ENCODE results near the gene PLEKHM3.

Gene PLEKHM3

GRCh38 chr2:207839575-207839974 is 185.8 kb downstream of the PLEKHM3 start:
- Histone ChIP-seq H3K27me3 (ENCODE audit: insufficient read depth, poor library complexity, severe bottlenecking) (no peaks in the 10 kb centered on the region), H3K4me3 (replicated peaks; ENCODE audit: insufficient read depth, low read length) (no peak overlapping the region), H3K27ac (replicated peaks) (no peak overlapping the region)
- TF ChIP-seq REST (IDR thresholded peaks at IDR 0.05; ENCODE audit: insufficient replicate concordance, low read depth) (no peak), CTCF (IDR thresholded peaks at IDR 0.05; ENCODE audit: insufficient read depth, low read length) (no peak), POLR2AphosphoS5 (IDR thresholded peaks at IDR 0.05; ENCODE audit: low read depth) (no peak), SPI1 (IDR thresholded peaks at IDR 0.05; ENCODE audit: borderline replicate concordance, low read depth) (no peak), GABPA (IDR thresholded peaks at IDR 0.05; ENCODE audit: low read depth) (no peak)
- DNase-seq (ENCODE audit: low read depth in 1 of 2, low spot score in 1 of 2): no peak

GRCh38 chr2:207839028-207839427 is 186.3 kb downstream of the PLEKHM3 start:
- Histone ChIP-seq H3K27me3 (ENCODE audit: insufficient read depth, poor library complexity, severe bottlenecking) (no peaks in the 10 kb centered on the region), H3K27ac (replicated peaks) (no peak overlapping the region), H3K4me3 (replicated peaks; ENCODE audit: insufficient read depth, low read length) (no peak overlapping the region)
- no peak for DNase-seq (ENCODE audit: low read depth in 1 of 2, low spot score in 1 of 2)
- TF ChIP-seq POLR2AphosphoS5 (IDR thresholded peaks at IDR 0.05; ENCODE audit: low read depth) (no peak), GABPA (IDR thresholded peaks at IDR 0.05; ENCODE audit: low read depth) (no peak), REST (IDR thresholded peaks at IDR 0.05; ENCODE audit: insufficient replicate concordance, low read depth) (no peak), CTCF (IDR thresholded peaks at IDR 0.05; ENCODE audit: insufficient read depth, low read length) (no peak), SPI1 (IDR thresholded peaks at IDR 0.05; ENCODE audit: borderline replicate concordance, low read depth) (no peak)

GRCh38 chr2:207836521-207837133 is 188.7 kb downstream of the PLEKHM3 start:
- H3K27ac ChIP-seq (replicated peaks): no peak overlapping the region
- TF ChIP-seq CTCF (IDR thresholded peaks at IDR 0.05; ENCODE audit: insufficient read depth, low read length) (no peak), REST (IDR thresholded peaks at IDR 0.05; ENCODE audit: insufficient replicate concordance, low read depth) (no peak), SPI1 (IDR thresholded peaks at IDR 0.05; ENCODE audit: borderline replicate concordance, low read depth) (no peak), GABPA (IDR thresholded peaks at IDR 0.05; ENCODE audit: low read depth) (no peak), POLR2AphosphoS5 (IDR thresholded peaks at IDR 0.05; ENCODE audit: low read depth) (no peak)
- DNase-seq (ENCODE audit: low read depth in 1 of 2, low spot score in 1 of 2): no peak
- no peaks in the 10 kb centered on the region for H3K27me3 ChIP-seq (ENCODE audit: insufficient read depth, poor library complexity, severe bottlenecking)
- no peak overlapping the region for H3K4me3 ChIP-seq (replicated peaks; ENCODE audit: insufficient read depth, low read length)
